HepG2 (cell line): ENCODE measurements around the gene HNRNPA1. TPM values are rescaled to one million over a fixed set of nuclear protein-coding genes. Genes with fewer than 3 reads are reported as not detected.

Experiments used
- BATF2 ChIP-seq: sonication (generic); formaldehyde crosslinking; IDR thresholded peaks from 2 replicates; pipeline ENCODE4 v1.8.0; 2022; ENCODE audit warnings: mild to moderate bottlenecking, missing genetic modification reagents, moderate library complexity
- ELF1 ChIP-seq: sonication (generic); formaldehyde crosslinking; IDR thresholded peaks from 2 replicates; pipeline ENCODE4 v1.4.0; 2020; ENCODE audit warnings: missing genetic modification reagents
- HNRNPLL ChIP-seq: fragments of 200-400 bp; formaldehyde crosslinking; IDR thresholded peaks from 2 replicates; pipeline ENCODE4 v1.6.1; 2017; ENCODE audit warnings: mild to moderate bottlenecking, low read depth, low read length; ENCODE audit not compliant: poor library complexity, severe bottlenecking
- HNRNPUL1 ChIP-seq: fragments of 200-400 bp; formaldehyde crosslinking; IDR thresholded peaks from 2 replicates; pipeline ENCODE4 v1.6.1; 2017; ENCODE audit warnings: low read depth, mild to moderate bottlenecking, low read length, moderate library complexity
- IKZF4 ChIP-seq: sonication (generic); formaldehyde crosslinking; IDR thresholded peaks from 2 replicates; pipeline ENCODE4 v1.5.1; 2020; ENCODE audit warnings: borderline replicate concordance, mild to moderate bottlenecking, low read depth, missing genetic modification reagents; ENCODE audit errors: not compliant biosample characterization
- KLF6 ChIP-seq: IDR thresholded peaks from 2 replicates; pipeline ENCODE4 v1.8.0; 2016; ENCODE audit warnings: missing biosample characterization, missing genetic modification reagents
- MLLT10 ChIP-seq: sonication (generic); formaldehyde crosslinking; IDR thresholded peaks from 2 replicates; pipeline ENCODE4 v1.4.0; 2020; ENCODE audit warnings: missing genetic modification reagents
- SIX4 ChIP-seq: sonication (generic); formaldehyde crosslinking; IDR thresholded peaks from 2 replicates; pipeline ENCODE4 v1.4.0; 2020; ENCODE audit warnings: missing genetic modification reagents
- SP1 ChIP-seq, 2 experiments: fragments of 450-650 bp in 1 of 2; sonication (generic) in 1 of 2; formaldehyde crosslinking in 1 of 2; IDR thresholded peaks; 2 replicates each; pipeline versions ENCODE4 v1.4.0 to v1.6.1; 2016 to 2020; ENCODE audit warnings: missing genetic modification reagents in 1 of 2
- ZFAT ChIP-seq: sonication (generic); formaldehyde crosslinking; conservative IDR thresholded peaks from 2 replicates; pipeline ENCODE4 v1.8.1; 2023; ENCODE audit warnings: missing genetic modification reagents, inconsistent platforms
- ZNF263 ChIP-seq: sonication (generic); formaldehyde crosslinking; IDR thresholded peaks from 2 replicates; pipeline ENCODE4 v1.4.0; 2020; ENCODE audit warnings: missing genetic modification reagents
- polyA plus RNA-seq, 8 experiments: library from polyadenylated mRNA; depleted of rRNA in 3 of 8; stranded (reverse) in 7 of 8; unstranded in 1 of 8; fragments of >200 nt; fragmentation: Illumina TruSeq in 4 of 8; extraction: Trizol in 4 of 8; gene quantifications; 2 replicates each; pipeline versions ENCODE4 v1.2.1 to v1.2.3, GENCODE V29; 2011 to 2016; ENCODE audit warnings: low read depth in 4 of 8, missing spikeins in 1 of 8, mixed read lengths in 1 of 8; ENCODE audit not compliant: insufficient read depth in 1 of 8
- total RNA-seq, 5 experiments: library from RNA; depleted of rRNA; stranded (reverse); fragments of >200 nt; fragmentation: Illumina TruSeq; extraction: Trizol; gene quantifications; 2 replicates each; pipeline ENCODE4 v1.2.3, GENCODE V29; 2016; ENCODE audit warnings: low read depth in 1 of 5
- TF ChIP-seq, protein P1 (sequence below), 2 experiments: fragments of 450-650 bp in 1 of 2; sonication (generic) in 1 of 2; formaldehyde crosslinking in 1 of 2; IDR thresholded peaks; 2 replicates each; pipeline versions ENCODE4 v1.6.1 to v1.8.0; 2016 to 2022; ENCODE audit warnings: antibody characterized with exemption in 1 of 2, mild to moderate bottlenecking in 1 of 2, missing genetic modification reagents in 1 of 2
- TF ChIP-seq, protein P2 (sequence below): sonication (generic); formaldehyde crosslinking; IDR thresholded peaks from 2 replicates; pipeline ENCODE4 v1.4.0; 2020; ENCODE audit warnings: mild to moderate bottlenecking, missing genetic modification reagents, borderline replicate concordance
- TF ChIP-seq, protein P3 (sequence below): IDR thresholded peaks from 2 replicates; pipeline ENCODE4 v1.6.1; 2016; ENCODE audit warnings: low read depth

The HNRNPA1 gene
- total and polyA plus RNA-seq, 2 of the 13 experiments (the other 11 are each of a cell fraction or from before 2014, with no cell fraction given): 535 to 1,820 TPM

DNA sequence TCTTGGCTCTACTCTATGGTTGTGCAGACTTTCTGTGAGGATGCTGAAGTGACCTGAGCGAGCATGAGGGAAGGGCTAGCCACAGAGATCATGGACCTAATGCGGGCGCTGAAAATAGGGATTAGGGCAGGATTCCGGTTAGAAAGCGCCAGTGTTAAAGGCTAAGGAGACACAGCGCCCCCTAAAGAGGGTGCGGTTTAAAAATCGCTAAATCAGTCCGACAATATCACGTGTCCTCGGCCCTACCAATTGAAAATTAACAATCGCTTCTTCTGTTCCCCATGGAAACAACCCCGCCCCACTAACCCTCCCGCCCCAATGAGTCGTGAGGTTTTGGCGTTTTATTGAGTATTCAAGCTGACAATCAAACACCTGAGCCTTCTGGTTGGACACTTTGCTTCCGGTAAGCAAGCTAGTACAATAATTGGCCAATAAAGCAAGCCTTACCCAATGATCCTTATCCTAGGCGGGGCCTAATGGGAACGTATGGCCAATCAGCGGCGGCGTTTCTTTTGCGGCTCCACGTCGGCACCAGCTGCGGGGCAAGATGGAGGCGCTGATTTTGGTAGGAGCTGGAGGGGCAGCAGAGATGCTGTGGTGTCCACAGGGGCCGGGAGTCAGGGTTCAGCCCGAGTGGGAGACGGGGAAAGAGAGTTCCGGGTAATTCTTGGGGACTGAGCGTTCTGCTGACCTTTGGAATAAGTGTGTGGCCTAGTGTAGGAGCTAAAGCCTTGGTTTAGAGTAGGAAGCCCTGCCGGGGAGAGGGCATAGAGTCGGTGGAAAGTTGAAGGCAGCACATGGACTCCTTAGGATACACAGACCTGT, 44.3 kb downstream of the HNRNPA1 start, which contains the start of gene COPZ1 (continued):
- TF ChIP-seq, protein P1, sequence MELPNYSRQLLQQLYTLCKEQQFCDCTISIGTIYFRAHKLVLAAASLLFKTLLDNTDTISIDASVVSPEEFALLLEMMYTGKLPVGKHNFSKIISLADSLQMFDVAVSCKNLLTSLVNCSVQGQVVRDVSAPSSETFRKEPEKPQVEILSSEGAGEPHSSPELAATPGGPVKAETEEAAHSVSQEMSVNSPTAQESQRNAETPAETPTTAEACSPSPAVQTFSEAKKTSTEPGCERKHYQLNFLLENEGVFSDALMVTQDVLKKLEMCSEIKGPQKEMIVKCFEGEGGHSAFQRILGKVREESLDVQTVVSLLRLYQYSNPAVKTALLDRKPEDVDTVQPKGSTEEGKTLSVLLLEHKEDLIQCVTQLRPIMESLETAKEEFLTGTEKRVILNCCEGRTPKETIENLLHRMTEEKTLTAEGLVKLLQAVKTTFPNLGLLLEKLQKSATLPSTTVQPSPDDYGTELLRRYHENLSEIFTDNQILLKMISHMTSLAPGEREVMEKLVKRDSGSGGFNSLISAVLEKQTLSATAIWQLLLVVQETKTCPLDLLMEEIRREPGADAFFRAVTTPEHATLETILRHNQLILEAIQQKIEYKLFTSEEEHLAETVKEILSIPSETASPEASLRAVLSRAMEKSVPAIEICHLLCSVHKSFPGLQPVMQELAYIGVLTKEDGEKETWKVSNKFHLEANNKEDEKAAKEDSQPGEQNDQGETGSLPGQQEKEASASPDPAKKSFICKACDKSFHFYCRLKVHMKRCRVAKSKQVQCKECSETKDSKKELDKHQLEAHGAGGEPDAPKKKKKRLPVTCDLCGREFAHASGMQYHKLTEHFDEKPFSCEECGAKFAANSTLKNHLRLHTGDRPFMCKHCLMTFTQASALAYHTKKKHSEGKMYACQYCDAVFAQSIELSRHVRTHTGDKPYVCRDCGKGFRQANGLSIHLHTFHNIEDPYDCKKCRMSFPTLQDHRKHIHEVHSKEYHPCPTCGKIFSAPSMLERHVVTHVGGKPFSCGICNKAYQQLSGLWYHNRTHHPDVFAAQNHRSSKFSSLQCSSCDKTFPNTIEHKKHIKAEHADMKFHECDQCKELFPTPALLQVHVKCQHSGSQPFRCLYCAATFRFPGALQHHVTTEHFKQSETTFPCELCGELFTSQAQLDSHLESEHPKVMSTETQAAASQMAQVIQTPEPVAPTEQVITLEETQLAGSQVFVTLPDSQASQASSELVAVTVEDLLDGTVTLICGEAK (IDR thresholded peaks at IDR 0.05): no peak
- TF ChIP-seq, protein P1 (CRISPR knock-in tag; IDR thresholded peaks at IDR 0.05): no peak
- TF ChIP-seq IKZF4 (CRISPR knock-in tag): no peak
- TF ChIP-seq ZFAT (CRISPR knock-in tag): no peak
- TF ChIP-seq HNRNPUL1: no peak
- no peak for TF ChIP-seq HNRNPLL
- no peak; the same call in 1 of the 2 replicates for TF ChIP-seq SP1 (IDR thresholded peaks at IDR 0.05)
- peak; percentile 74 for TF ChIP-seq SP1 (CRISPR knock-in tag; IDR thresholded peaks at IDR 0.05)
- peak; percentile 88 for TF ChIP-seq ELF1
- no peak for TF ChIP-seq SIX4 (CRISPR knock-in tag)
- TF ChIP-seq, protein P2, sequence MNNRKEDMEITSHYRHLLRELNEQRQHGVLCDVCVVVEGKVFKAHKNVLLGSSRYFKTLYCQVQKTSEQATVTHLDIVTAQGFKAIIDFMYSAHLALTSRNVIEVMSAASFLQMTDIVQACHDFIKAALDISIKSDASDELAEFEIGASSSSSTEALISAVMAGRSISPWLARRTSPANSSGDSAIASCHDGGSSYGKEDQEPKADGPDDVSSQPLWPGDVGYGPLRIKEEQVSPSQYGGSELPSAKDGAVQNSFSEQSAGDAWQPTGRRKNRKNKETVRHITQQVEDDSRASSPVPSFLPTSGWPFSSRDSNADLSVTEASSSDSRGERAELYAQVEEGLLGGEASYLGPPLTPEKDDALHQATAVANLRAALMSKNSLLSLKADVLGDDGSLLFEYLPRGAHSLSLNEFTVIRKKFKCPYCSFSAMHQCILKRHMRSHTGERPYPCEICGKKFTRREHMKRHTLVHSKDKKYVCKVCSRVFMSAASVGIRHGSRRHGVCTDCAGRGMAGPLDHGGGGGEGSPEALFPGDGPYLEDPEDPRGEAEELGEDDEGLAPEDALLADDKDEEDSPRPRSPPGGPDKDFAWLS (CRISPR knock-in tag): no peak
- TF ChIP-seq KLF6 (CRISPR knock-in tag): 0 out of 2 replicates have a peak, but pooled peaks have one; percentile 17
- TF ChIP-seq MLLT10 (CRISPR knock-in tag): peak; percentile 65; the same call in 1 of the 2 replicates
- no peak for TF ChIP-seq ZNF263
- TF ChIP-seq BATF2 (CRISPR knock-in tag): no peak
- TF ChIP-seq, protein P3, sequence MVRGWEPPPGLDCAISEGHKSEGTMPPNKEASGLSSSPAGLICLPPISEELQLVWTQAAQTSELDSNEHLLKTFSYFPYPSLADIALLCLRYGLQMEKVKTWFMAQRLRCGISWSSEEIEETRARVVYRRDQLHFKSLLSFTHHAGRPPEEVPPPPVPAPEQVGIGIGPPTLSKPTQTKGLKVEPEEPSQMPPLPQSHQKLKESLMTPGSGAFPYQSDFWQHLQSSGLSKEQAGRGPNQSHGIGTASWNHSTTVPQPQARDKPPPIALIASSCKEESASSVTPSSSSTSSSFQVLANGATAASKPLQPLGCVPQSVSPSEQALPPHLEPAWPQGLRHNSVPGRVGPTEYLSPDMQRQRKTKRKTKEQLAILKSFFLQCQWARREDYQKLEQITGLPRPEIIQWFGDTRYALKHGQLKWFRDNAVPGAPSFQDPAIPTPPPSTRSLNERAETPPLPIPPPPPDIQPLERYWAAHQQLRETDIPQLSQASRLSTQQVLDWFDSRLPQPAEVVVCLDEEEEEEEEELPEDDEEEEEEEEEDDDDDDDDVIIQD: no peak; the same call in 1 of the 2 replicates
